ENCODE data around the gene AGO3. TPM values are rescaled to one million over a fixed set of nuclear protein-coding genes. Genes with fewer than 3 reads are reported as not detected.

The AGO3 gene
- total RNA-seq, 1 donor from 2014 or later, result 19.1 TPM

DNA sequence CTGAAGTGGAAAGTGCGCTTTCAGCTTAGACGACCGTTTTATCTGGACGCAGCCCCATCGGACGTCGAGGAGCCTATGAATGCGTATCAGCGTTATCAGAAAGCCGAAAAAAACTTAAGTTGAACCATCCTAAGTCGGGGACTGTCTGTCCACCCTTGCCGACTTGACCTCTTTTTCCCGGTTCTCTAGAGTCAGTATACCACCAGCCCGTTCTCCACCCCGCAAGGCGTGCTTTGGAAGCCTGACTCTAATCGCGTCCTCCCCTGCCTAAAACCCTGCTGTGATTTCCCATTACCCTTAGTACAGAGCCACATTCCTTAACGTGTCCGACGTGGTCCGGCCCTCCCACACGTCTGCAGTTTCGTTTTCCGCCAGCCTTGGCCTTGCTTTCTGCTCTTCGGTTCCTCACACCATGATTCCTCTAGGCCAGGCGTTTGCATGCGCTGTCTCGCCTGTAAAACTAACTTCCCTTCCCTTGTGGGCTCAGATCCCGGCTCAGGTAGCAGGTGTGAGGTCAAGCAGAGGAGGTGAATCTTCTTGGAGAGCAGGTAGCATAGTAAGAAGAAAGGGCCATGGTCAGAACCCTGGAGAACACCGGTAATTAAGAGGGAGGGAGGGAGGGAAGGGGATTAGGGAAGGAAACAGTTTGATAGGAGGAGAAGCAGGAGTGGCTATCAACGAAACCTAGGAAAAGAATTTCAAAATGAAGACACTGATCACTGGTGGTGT lies 158.7 kb downstream of the AGO3 start:
- no peak for DNase-seq (ENCODE audit: low read depth)
- peak overlapping the region; percentile 97 for H3K4me3 ChIP-seq (ENCODE audit: low read depth, low read length)
- TF ChIP-seq, protein P1, sequence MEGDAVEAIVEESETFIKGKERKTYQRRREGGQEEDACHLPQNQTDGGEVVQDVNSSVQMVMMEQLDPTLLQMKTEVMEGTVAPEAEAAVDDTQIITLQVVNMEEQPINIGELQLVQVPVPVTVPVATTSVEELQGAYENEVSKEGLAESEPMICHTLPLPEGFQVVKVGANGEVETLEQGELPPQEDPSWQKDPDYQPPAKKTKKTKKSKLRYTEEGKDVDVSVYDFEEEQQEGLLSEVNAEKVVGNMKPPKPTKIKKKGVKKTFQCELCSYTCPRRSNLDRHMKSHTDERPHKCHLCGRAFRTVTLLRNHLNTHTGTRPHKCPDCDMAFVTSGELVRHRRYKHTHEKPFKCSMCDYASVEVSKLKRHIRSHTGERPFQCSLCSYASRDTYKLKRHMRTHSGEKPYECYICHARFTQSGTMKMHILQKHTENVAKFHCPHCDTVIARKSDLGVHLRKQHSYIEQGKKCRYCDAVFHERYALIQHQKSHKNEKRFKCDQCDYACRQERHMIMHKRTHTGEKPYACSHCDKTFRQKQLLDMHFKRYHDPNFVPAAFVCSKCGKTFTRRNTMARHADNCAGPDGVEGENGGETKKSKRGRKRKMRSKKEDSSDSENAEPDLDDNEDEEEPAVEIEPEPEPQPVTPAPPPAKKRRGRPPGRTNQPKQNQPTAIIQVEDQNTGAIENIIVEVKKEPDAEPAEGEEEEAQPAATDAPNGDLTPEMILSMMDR (conservative IDR thresholded peaks at IDR 0.05; ENCODE audit: low read depth, low read length), result no peak

DNA sequence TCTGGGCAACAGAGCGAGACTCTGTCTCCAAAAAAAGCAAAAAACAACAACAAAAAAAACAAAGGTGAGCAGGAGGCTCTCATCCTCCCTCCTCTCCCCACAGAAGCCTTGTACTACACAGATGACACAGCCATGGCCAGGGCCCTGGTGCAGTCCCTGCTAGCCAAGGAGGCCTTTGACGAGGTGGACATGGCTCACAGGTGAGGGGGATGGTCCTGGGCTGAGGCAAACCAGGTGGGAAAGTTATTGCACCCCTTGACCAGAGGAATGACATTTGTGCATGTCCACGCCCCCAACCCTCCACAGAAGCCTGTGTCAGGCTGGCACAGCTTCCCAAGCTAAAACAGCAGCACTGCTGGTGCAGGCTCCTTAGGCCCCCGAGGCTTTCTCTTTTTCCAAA lies 160.2 kb downstream of the AGO3 start:
- TF ChIP-seq, protein P1 (conservative IDR thresholded peaks at IDR 0.05; ENCODE audit: low read depth, low read length), result no peak
- no peak for DNase-seq (ENCODE audit: low read depth)
- H3K4me3 ChIP-seq (ENCODE audit: low read depth, low read length), result no peak overlapping the region

DNA sequence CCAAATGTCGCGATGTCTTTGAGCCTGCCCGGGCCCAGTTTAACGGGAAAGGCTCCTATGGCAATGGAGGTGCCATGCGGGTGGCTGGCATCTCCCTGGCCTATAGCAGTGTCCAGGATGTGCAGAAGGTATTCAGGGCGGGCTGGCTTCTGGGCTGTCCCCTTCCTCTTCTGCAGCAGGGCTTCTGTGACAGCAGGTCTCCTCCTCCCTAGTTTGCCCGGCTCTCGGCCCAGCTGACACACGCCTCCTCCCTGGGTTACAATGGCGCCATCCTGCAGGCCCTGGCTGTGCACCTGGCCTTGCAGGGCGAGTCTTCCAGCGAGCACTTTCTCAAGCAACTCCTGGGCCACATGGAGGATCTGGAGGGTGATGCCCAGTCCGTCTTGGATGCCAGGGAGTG lies 160.8 kb downstream of the AGO3 start:
- H3K4me3 ChIP-seq (ENCODE audit: low read depth, low read length), result no peak overlapping the region
- DNase-seq (ENCODE audit: low read depth), result no peak
- TF ChIP-seq, protein P1 (conservative IDR thresholded peaks at IDR 0.05; ENCODE audit: low read depth, low read length), result no peak

DNA sequence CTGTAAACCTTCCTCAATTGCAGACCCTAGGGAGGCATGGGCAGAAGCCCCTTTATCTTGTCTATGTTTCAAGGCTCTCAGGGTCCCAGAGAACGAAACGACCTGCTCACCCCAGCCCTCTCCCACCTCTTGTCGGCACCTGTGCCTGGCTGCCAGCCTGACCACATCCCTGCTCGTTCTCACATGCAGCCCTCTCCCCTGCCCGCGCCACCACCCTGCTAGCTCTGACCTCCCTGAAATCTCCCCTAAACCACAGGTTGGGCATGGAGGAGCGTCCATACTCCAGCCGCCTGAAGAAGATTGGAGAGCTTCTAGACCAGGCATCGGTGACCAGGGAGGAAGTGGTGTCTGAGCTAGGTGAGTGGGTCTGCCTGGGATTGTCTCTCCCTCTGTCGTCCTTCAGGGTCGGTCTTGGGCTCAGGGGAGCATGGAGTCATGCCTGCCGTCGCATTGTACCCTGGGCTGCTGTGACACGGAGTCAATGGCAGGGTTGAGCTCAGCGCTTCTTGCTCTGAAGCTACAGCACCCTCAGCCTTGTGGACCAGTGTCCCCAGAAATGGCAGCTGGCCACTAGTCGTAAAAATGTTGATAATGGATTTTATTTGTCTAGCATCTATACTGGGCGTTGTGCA lies 161.4 kb downstream of the AGO3 start:
- TF ChIP-seq, protein P1 (conservative IDR thresholded peaks at IDR 0.05; ENCODE audit: low read depth, low read length), result no peak
- no peak overlapping the region for H3K4me3 ChIP-seq (ENCODE audit: low read depth, low read length)
- DNase-seq (ENCODE audit: low read depth), result no peak

DNA sequence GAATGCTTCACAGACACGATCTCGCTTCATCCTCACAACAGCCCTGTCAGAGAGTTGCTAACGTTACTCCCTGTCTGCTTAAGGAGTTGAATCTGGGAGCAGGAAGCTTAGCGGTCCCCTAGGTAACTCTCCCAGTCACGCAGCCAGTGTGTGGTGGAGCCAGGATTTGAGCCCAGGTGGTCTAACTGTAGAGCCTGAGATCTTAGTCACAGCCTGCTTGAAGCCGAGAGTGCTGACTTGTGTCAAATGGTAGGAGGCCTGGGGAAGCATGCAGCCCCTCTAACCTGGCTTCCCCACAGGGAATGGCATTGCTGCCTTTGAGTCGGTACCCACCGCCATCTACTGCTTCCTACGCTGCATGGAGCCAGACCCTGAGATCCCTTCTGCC lies 161.9 kb downstream of the AGO3 start:
- TF ChIP-seq, protein P1 (conservative IDR thresholded peaks at IDR 0.05; ENCODE audit: low read depth, low read length), result no peak
- no peak for DNase-seq (ENCODE audit: low read depth)
- H3K4me3 ChIP-seq (ENCODE audit: low read depth, low read length), result no peak overlapping the region

DNA sequence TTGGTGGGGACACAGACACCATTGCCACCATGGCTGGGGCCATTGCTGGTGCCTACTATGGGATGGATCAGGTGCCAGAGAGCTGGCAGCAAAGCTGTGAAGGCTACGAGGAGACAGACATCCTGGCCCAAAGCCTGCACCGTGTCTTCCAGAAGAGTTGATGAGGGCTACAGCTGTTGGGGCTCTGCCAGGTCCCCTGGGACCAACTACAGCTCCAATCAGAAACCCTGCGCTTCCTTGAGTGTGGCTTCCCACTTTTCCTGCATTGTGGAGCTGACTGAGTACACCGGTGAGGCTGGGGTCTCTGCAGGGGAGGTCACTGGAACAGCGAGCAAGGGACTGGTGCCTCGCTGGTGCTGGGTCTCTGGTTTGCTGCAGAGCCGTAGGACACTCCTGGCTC lies 162.3 kb downstream of the AGO3 start:
- TF ChIP-seq, protein P1 (conservative IDR thresholded peaks at IDR 0.05; ENCODE audit: low read depth, low read length), result no peak
- no peak overlapping the region for H3K4me3 ChIP-seq (ENCODE audit: low read depth, low read length)
- DNase-seq (ENCODE audit: low read depth), result no peak

DNA sequence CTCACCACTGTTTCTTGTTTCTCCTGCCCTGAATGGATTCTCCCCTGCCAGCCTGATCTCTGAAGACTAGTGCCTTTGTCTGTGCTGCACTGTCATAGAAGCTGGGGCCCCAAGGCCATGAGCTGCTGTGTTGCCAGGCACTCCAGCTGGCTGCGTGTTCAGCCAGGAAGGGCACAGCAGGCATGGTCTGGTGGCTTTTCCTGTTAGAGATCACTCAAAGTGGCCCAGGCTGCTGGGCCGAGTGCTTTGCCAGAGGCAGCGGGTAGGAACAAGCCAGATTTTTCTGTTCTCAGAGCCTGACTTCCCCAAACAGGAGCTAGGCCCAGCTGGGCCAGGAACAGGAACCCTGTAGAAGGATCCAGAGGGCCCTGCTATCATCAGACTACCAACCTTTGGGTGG lies 163.0 kb downstream of the AGO3 start:
- TF ChIP-seq, protein P1 (conservative IDR thresholded peaks at IDR 0.05; ENCODE audit: low read depth, low read length), result no peak
- no peak for DNase-seq (ENCODE audit: low read depth)
- H3K4me3 ChIP-seq (ENCODE audit: low read depth, low read length), result no peak overlapping the region

All from epithelial cell of proximal tubule (primary cell).